ENCODE data around the gene L3HYPDH. TPM values are rescaled to one million over a fixed set of nuclear protein-coding genes. Genes with fewer than 3 reads are reported as not detected.

Gene L3HYPDH
- polyA plus RNA-seq, 3 donors, result 3.9 to 30.7 (median 5.3) TPM

GRCh38 chr14:59465316-59466135 is 18.7 kb downstream of the L3HYPDH start, which contains the start of gene GPR135:
TSS of gene GPR135 (minus strand) at chr14:59465380. CDS start at chr14:59465226, 154 bp downstream.
- WGBS (ENCODE audit: insufficient coverage), result 16% methylated on average over 39 of the region's 40 CpGs
- peak within 1 kb of the TSS in 1 of 7 donors; percentile 1 for H3K27ac Mint-ChIP-seq
- intact Hi-C loops (cut with micrococcal nuclease), result no loop called here

More at GRCh38 chr14:59465316-59466135, 18.7 kb downstream of the L3HYPDH start, which contains the start of gene GPR135:
- Histone ChIP-seq H3K79me2 (ENCODE audit: insufficient read depth, low read length) (no peaks in the 10 kb centered on the region), H3K9ac (ENCODE audit: insufficient read depth, low read length, poor library complexity, severe bottlenecking) (peak within 1 kb of the TSS; percentile 32), H2AFZ (ENCODE audit: insufficient read depth, low read depth, low read length, poor library complexity, severe bottlenecking) (peak within 1 kb of the TSS; percentile 55), H3K4me3 (replicated peaks in 1 of 3; ENCODE audit: low read depth in 2 of 3, low read length in 3 of 3) (peak within 1 kb of the TSS in 2 of 3 experiments; percentile 35 to 74), H3K27me3 (ENCODE audit: control insufficient read depth in 2 of 2, insufficient read depth in 2 of 2, low read length in 2 of 2) (peaks cover 29 to 32% of the 10 kb centered on the region in 2 donors), H3K4me1 (ENCODE audit: control insufficient read depth in 1 of 2, insufficient read depth in 2 of 2, low read length in 2 of 2) (peaks cover 10 to 20% of the 10 kb centered on the region in 2 donors), H3K27ac (ENCODE audit: low read depth in 1 of 2, low read length in 2 of 2) (no peak within 1 kb of the TSS), H3K4me2 (replicated peaks; ENCODE audit: extremely low read depth, low read length, poor library complexity, severe bottlenecking) (peak within 1 kb of the TSS; percentile 80), H4K20me1 (ENCODE audit: insufficient read depth, low read length) (no peaks in the 10 kb centered on the region), H3K36me3 (replicated peaks in 1 of 2; ENCODE audit: control insufficient read depth in 1 of 2, insufficient read depth in 2 of 2, low read length in 2 of 2) (peaks cover 0 to 8% of the 10 kb centered on the region in 2 donors), H3K9me3 (replicated peaks in 1 of 2; ENCODE audit: control insufficient read depth in 1 of 2, insufficient read depth in 1 of 2, low read length in 2 of 2) (peaks cover 0 to 11% of the 10 kb centered on the region in 2 donors)
- TF ChIP-seq CTCF (IDR thresholded peaks at IDR 0.05), result no peak
- Mint-ChIP-seq H3K36me3 (peaks cover 19% of the 10 kb centered on the region in 2 donors), H3K4me1 (peaks cover 12% of the 10 kb centered on the region), H3K4me3 (peak within 1 kb of the TSS; percentile 76 to 91), H3K9me3 (peaks cover 0 to 12% (median 2%) of the 10 kb centered on the region in 7 donors), H3K27me3 (ENCODE audit: low read depth in 3 of 3) (peaks cover 27 to 32% (median 28%) of the 10 kb centered on the region in 3 donors)
- no peak for DNase-seq

All from CD14-positive monocyte (primary cell).